ENCODE data around the gene C11orf91.
"Not testable (repeated sequence)": the region's sequence is repeated elsewhere in the genome, so short reads cannot be mapped to it uniquely, and the experiment has no call there.

The C11orf91 gene

DNA sequence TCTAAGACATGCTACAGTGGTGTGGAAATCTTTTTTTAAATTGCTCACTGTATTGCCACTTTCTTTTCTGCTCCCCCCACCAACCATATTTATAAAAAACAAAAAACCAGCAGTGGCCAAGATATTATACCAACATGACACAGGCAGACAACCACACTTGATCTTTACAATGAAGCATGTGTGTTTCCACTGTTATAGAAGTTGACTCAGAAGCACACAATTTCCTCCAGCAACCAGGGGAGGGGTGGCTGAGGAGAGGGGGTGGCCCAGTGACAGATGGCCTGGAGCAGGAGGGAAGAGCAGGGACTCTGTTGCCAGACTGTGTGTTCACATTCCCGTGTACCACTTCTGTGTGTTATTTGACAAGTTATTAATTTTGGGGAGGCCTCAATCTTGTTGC is 20.8 kb upstream of the C11orf91 start:
- peak; percentile 67 for DNase-seq

DNA sequence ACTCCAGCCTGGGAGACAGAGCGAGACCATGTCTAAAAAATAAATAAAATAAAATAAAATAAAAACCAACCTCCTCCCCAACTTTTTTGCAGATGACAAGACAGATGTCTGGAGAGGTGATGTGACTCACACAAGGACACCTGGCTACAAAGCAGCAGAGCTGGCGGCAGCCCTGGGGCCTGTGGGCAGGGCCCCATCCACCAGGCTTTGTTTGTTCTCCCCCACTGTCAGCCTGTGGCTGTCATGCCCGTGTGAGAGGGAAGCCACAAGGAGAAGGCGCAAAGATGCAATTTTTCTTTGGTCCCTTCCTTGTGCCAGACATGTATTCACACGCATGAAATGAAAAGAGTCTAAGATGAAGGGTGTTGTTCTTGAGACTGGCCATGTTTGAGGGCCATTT is 19.0 kb upstream of the C11orf91 start:
- no peak for DNase-seq

DNA sequence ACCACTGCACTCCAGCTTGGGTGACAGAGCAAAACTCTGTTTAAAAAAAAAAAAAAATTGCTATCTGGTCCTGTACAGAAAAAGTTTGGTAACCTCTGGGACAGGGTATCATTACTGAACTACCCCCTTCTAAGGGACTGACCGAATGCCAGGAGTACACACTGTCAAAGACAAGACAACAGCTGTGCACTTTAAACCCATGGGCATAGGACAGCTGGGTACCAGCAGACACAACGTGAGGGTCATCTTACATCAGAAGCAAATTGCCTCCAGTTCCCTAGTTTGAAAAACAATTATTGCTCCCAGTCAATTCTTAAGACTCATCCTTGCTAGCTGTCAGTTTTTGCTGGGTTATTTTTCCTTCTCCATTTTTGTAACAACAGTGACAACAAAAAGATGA is 17.8 kb upstream of the C11orf91 start:
- no peak for DNase-seq

DNA sequence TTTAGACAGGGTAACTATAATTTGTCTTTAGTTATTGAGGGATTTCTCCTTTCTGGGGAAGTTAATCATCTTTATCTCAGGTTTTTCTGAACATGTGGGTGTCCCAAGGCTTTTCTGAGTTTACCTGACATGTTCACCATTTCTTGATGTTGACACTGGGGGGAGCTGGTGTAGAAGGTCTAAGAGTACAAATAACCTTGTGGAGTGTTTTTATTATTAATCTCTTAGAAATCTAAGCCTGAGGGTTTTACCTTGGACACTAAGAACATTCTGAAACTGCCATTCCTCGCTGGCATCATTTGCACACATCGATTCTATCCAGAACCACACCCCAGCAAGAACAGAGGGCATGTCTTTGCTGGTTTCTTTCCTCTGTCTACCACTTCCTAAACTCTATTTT is 15.6 kb upstream of the C11orf91 start:
- DNase-seq: no peak

DNA sequence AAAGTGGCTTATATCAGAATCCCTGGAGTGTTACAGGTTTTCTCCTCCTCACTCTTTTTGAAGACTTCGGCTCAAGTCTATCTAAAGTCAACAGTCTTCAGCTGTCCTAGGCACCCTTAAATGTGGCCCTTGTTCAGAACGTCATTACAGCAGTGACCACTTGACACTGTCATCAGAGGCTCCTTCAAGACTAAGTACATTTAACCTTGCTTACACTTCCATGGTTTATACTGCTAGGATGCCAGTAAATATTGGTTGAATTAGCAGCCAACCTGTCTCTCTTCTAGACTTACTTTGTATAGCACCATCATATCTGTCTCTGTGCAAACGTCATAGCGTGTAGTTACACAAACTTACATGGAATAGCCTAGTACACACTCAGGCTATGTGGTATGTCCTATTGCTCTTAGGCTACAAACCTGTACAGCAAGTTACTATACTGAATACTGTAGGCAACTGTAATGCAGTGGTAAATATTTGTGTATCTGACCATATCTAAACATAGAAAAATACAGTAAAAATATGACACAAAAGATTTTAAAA is 13.3 kb upstream of the C11orf91 start:
- DNase-seq: no peak

DNA sequence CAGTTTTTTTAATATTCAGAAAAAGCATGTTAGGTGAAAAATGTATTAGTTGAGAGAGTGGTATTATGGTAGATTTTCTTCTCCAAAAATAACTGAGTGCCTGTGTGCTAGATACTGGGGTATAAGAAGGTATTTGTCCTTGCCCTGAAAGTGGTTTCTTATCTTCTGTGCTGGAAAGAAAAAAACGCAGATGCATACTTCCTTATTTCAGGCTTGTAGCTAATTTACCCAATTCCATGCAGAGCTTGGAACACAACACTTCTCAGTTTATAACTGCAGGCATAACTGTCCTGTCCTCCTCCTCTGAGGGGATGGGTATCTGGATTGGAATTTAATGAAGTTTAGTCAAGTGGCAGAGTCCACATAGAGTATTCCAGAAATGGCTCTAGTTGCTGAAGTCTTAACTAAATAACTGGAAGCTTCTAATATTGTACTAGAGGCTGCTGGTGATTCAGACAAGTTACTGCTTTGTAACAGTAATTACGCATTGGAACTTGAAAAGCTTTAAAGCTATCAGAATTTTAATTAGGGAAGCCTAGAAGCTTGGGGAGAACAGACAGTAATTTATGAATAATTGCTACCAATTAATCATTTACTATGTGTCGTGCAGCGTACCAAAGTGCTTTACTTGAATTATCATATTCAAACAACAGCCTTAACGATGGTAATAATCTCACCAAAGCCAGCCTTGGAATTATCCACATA is 12.7 kb upstream of the C11orf91 start:
- DNase-seq: no peak

DNA sequence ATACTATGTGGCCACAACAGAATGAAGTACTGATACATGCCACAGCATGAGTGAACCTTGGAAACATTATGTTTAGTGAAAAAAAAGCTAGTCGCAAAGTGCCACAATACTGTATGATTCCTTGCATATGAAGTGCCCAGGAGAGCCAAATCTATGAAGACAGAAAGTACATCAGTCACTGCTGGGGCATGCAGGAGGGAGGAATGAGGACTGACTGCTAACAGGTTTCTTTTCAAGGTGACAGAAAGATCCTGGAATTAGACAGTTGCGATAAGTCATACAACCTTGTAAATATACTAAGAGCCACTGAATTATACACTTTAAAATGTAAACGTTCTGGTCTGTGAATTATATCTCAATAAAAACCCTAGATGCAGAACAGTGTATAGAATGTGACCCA is 11.8 kb upstream of the C11orf91 start:
- peak; percentile 36 for DNase-seq

DNA sequence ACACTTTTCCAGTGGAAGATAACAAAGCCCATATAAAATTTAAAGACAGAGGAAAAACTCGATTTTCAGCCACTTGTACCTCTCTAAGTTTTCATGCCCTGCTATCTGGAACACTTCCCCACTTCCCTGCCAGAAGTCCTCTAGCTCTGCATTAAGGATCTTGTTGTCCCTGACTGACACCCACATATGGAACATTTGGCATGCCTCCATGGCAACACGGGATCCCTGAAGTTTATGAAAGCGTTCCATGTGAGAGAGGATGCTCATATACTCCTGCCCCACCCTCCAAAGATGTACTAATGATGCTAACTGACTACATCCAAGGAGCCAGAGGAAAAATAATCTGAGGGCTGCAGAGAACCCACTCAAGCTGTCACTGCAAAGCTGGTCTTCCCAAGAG is 8.8 kb upstream of the C11orf91 start:
- DNase-seq: no peak

DNA sequence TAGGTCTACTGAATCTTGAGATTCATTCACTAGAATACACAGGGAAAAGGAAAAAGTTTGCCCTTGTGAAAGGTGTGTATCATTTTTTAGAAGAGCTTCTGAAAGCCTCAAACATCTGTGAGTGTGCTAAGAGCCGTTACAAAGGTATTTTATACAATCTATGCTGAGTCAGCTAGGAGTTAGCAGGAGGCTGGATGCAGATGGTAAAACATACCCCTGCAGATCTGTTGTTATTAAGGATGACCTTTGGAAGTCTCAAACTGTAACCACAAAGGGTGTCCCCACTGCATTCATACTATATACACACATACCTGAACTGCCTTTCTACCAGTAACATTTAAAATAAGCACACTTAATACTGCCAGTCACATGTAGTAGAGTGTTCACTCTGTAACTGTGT is 8.4 kb upstream of the C11orf91 start:
- DNase-seq: no peak

DNA sequence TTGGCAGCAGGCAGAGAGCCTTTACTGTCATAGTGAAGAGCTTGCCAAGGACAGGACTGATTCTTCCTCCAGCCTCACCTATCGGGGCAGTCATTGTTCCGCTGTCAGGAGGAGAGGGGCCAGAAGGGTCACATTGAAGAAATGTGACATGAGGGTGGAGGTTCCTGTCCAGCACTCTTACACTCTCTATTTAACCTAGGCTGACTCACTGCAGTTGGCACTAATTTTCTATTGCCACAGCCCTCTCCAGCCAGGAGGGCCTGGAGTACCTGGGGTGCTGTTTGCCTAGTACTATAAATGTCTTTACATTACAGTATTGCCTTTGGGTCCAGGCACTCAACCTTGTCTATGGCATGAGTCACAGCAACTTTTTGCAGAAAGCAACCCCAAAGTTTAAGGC is 7.2 kb upstream of the C11orf91 start:
- not testable (repeated sequence) for DNase-seq

DNA sequence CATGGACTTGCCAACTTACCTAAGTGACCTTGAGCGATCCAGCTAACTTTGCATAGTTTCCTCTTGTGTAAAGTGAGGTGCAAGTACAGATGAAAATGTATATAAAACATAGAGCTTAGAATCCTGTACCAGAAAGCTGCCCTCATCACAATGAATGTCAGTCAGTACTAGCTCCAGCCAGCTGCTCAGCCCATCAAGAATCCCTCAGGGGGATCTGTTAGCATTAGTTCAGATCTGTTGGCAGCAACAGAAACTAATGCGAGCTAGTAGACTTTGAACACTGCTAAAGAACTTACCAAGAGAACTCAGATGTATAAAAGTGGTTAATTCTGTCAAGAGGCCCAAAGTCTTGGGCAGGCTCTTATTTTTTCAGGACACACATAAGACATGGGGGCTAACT is 6.3 kb upstream of the C11orf91 start:
- no peak for DNase-seq

DNA sequence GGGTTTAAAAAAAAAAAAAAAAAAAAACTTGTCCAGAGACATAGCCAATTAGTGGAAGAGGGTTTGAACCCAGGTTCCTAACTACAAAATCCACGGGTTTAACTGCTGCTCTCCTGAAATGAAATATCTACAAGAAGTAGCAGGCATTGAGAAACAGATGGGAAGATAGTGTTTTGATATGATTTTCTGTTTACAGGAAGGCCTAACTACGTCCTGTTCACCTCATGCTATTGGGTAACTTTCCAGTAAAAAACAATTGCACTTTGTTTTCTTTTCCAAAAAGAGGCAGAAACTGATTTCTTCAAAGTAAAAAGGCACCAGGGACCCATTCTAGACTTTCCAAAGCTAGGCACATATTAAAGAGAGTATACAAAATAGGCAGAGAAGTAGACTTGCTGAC is 5.9 kb upstream of the C11orf91 start:
- DNase-seq: no peak

DNA sequence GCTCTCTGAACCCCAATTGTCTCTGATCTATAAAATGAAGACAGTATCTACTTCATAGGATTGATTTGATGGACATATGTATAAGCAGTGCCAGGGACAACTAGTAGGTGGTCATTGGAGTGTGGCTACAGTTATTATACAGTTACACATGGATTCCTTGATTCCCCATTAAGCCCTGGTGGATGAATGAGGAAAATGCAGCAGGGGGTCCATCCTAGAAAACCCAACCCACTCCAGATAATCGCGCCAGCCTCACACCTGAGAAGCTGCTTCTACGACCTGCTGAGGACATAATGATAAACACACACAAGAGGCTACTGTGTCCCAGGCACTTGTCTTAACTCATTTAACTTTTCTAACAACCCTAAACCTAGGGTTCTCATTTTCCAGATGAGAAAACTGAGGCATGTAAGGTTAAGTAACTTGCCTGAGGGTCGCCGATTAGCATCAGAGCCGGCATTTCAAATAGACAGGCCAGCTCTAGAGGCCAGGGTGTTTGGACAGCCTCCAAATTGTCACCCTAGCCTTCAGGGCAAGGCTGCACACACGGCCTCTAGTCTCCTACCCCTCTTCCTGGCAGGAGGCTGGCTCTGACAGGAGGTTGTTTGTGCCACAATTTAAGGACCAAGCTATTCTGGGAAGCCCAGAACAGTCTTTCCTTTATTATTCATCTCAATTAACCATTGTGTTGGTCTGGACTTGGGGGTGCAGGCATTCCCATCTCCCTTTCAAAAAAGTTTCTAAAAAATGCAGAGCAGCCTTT is 3.8 kb upstream of the C11orf91 start:
- no peak for DNase-seq

DNA sequence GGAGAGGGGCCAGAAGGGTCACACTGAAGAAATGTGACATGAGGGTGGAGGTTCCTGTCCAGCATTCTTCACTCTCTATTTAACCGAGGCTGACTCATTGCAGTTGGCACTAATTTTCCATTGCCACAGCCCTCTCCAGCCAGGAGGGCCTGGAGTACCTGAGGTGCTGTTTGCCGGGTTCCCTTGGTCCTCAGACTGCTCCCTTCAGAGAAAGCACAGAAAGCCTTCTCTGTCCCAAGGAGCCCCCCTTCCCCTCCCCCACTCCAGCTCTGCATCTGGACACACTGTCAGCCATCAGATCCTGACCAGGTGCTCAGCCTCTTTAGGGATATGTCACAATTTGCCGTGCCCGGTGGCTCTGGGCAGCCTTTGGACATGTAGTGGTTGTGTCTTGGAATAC is 3.2 kb upstream of the C11orf91 start:
- DNase-seq: no peak

DNA sequence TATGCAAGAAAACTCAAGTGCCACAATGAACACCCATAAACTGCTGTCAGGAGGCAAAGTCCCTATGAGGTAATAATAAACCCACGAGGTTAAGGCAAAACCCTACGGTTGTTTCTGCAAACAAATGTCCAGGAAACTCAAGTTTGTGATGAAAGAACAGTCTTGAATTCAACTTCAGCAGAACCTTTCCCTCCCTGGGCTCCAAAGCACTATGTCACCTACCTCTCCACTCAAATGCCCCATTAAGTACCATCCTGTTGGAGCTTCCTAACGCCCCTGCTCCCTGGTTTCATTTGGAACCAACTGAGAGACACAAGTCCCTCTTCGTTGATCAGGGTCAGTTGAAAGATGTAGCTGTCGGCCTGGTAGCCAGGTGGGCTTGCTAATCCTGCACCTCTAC is 2.6 kb upstream of the C11orf91 start:
- no peak for DNase-seq

DNA sequence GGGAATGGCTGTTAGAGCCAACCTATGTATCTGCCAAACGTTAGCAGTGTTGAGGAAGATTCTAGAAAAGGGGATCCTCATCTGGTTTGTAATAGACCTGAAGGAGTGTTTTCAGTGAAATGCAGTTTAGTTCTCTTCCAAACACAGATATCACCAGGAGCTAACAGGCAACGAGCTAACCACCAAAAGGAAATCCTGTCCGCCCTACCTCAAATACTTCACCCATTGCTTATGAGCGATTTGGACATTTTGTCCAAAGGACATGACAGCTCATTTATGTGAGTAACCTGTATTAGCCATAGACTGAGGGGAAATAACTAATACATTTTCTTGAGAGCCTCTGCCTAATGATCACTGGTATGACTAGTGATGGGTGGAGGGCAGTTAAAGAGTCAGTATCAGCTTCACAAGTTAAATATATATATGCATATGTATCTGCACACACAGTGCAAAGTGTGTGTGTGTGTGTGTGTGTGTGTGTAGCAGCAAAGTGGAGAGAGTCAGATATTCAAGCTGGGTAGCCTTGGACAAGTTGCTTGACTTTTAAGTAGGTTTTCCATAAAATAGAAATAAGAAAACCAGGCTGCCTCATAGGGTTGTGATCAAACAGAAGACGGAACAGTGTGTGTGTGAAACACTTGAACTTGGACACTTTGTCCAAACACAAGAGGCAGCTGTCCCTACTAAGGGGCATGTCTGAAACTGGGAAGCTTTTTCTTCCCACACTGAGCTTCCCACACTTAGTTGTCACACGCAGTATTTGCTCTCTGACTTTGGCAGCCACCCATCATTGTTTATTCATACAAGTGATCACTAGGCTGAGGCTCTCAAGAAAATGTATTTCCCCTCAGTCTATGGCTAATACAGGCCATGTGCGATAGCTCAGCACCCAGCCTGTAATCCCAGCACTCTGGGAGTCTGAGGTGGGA is 940 bp upstream of the C11orf91 start:
- DNase-seq: no peak

DNA sequence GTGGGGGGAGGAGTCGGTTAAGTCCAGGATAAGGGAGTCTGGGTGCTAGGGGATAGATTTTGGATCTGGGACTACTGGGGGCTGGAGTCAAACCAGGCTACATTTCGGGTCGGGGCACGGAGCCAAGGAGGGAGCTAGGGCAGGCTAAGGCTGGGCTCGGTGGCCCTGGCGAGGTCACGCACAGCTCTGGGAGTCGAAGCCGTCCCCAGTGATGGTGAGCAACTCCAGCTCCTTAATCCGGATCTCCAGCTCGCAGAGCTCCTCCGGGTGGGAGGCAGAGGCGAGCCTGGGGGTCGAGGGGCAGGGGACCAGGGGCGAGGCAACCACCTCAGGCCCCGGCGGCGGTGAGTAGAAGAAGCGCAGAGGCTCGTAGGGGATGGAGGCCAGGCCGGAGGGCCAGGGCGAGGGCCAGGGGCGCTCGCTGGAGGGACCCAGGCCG is 544 bp downstream of the C11orf91 start:
- no peak for DNase-seq

DNA sequence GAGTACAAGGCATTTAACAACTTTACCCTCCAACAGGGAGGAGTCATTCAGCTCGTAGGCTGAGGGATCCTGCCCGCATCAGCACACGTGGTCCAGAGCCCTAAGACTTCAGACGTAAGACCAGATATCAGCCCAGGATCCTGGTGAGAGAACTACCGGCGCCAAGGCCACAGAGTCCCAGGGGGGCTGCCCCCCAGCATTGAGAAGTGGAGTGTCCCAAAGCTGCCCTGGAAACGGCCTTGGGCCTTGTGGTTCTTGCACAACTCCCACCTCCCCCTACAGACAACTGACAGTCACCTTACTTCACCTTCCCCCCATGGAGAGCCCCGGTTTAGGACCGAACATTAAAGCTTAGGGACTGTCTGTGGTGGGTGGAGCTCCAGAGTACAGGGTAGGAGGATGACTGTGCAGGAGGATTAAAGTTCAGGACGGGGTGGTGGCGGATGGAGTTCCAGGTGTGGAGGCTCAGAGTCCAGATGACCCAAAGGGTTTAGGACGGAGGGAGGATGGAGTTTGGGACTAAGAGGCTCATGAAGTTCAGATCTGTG is 1.0 kb downstream of the C11orf91 start:
- no peak for DNase-seq

DNA sequence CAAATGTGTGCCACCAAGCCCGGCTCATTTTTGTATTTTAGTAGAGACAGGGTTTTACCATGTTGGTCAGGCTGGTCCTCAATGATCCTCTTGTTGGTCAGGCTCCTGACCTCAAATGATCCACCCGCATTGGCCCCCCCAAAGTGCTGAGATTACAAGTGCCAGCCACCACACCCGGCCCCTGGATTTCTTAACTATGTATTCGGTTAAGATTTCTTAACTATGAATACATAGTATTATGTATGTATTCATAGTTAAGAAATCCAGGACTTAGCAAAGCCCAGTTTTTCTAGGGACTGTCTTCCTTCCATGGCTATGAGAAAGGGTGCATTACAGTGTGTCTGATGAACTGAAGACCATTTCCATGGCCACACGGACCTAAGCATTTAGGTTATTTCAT is 1.7 kb downstream of the C11orf91 start:
- DNase-seq: no peak

DNA sequence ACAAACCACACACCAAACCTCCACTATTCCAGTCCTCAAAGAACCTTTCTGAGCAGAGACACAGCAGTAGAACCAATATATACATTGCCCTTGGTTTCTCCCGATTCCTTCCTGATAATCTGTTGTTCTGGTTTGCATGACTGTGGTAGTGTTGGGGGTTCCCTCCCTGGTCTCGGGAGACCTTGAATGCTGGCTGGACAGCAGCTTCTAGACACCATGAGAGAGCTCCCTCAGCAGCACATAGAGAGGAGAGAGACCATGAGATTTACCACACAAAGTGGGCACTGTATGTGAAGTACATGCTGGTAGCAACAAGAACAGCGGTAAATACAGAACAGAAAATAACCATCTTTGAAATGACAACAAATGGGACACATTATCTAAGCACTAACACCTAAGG is 2.6 kb downstream of the C11orf91 start:
- DNase-seq: no peak

DNA sequence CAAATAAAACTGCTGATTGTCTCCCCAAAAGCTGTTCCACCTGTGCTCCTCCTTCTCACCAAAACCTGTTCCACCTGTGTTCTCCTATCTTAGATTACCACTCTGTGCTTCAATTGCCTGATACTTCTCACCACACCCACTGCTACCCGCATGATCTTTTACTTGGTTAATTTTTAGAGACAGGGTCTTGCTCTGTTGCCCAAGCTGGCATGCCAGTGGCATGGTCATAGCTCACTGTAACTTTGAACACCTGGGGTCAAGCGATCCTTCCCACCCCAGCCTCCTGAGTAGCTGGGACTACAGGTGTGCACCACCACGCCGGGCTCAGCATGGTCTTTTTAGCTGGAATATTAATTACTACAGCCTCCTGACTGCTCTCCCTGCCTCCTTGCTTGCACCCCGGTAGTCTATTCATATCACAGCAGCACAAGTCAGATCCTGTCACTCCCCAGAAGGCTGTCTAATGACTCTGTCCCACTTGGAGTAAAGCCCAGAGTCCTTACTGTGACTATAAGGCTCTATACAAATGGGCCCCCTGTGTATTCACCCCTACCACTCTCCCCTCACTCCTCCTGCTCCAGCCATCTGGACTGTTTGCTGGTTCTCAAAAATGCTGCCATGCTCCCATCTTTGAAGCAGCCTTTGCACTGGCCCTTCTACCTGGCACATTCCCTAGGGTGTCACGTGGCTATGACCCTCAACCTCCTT is 3.5 kb downstream of the C11orf91 start:
- DNase-seq: peak; percentile 89

DNA sequence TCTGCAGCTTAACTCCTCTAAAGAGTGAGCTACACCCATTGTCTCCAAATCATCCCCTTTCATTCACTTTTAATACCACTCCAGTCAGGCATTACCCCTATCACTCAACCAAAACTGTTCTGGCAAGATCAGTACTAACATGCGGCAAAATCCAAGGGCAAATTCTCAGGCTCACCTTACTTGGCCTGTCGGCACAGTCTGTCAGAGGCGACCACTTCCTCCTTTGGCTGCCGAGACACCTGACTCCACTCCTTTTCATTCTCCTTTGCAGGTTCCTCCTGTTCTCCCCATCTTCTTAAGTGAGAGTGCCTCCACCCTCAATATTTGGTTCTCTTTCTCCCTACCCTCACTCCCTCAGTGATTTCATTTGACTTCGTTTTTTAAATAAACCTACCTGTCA is 4.2 kb downstream of the C11orf91 start:
- no peak for DNase-seq

Measured in NCI-H2171 (cell line).